GM19455 (cell line): ENCODE data around the gene CPPED1.
"Not testable (repeated sequence)": the region's sequence is repeated elsewhere in the genome, so short reads cannot be mapped to it uniquely, and the experiment has no call there.

Experiments used
- ATAC-seq: cut with Tn5 transposase; IDR thresholded peaks from one replicate; pipeline ENCODE4 v1.9.1; 2021; ENCODE audit not compliant: unreplicated experiment

CPPED1 gene

GRCh38 chr16:12802048-12802447, 1.6 kb downstream of the CPPED1 start:
- no peak for ATAC-seq

GRCh38 chr16:12801511-12802042, 2.1 kb downstream of the CPPED1 start:
- no peak for ATAC-seq

- no peak for ATAC-seq
Measured at GRCh38 chr16:12800817-12801216, 2.9 kb downstream of the CPPED1 start.

GRCh38 chr16:12799996-12800395, 3.7 kb downstream of the CPPED1 start:
- ATAC-seq, result not testable (repeated sequence)

GRCh38 chr16:12798846-12799245, 4.8 kb downstream of the CPPED1 start:
- no peak for ATAC-seq

GRCh38 chr16:12798171-12798570, 5.5 kb downstream of the CPPED1 start:
- ATAC-seq, result no peak

GRCh38 chr16:12796498-12796897, 7.2 kb downstream of the CPPED1 start:
- ATAC-seq, result no peak

- ATAC-seq, result no peak
Measured at GRCh38 chr16:12794486-12795387, 8.9 kb downstream of the CPPED1 start.

- ATAC-seq, result no peak
Measured at GRCh38 chr16:12793865-12794240, 9.8 kb downstream of the CPPED1 start.

GRCh38 chr16:12793120-12793864, 10.4 kb downstream of the CPPED1 start:
- no peak for ATAC-seq

GRCh38 chr16:12792528-12792927, 11.2 kb downstream of the CPPED1 start:
- not testable (repeated sequence) for ATAC-seq

GRCh38 chr16:12791340-12791739, 12.3 kb downstream of the CPPED1 start:
- no peak for ATAC-seq

- no peak for ATAC-seq
Measured at GRCh38 chr16:12788758-12789157, 14.9 kb downstream of the CPPED1 start.

GRCh38 chr16:12786081-12786480, 17.6 kb downstream of the CPPED1 start:
- no peak for ATAC-seq

- ATAC-seq, result no peak
Measured at GRCh38 chr16:12784076-12784475, 19.6 kb downstream of the CPPED1 start.

GRCh38 chr16:12781777-12782176, 21.9 kb downstream of the CPPED1 start:
- no peak for ATAC-seq

GRCh38 chr16:12780467-12780866, 23.2 kb downstream of the CPPED1 start:
- no peak for ATAC-seq

- ATAC-seq, result no peak
Measured at GRCh38 chr16:12778726-12779125, 25.0 kb downstream of the CPPED1 start.

- no peak for ATAC-seq
Measured at GRCh38 chr16:12775656-12776236, 27.9 kb downstream of the CPPED1 start.

- no peak for ATAC-seq
Measured at GRCh38 chr16:12773221-12773620, 30.5 kb downstream of the CPPED1 start.

- ATAC-seq, result no peak
Measured at GRCh38 chr16:12771341-12771798, 32.3 kb downstream of the CPPED1 start.
